GF-D8 (cell line): ENCODE results near the gene TMEM101.
"Not testable (repeated sequence)": the region's sequence is repeated elsewhere in the genome, so short reads cannot be mapped to it uniquely, and the experiment has no call there.

ENCODE experiments used
- DNase-seq: peaks from one replicate; lab custom pipeline; 2025; lab: John Stamatoyannopoulos, UW

Gene TMEM101

GRCh38 chr17:44014437-44015172 is at the start of gene TMEM101:
Gene TMEM101, minus strand, starts transcription at chr17:44014963. Its CDS starts 11 bp downstream, at chr17:44014952.
- peak; percentile 83 for DNase-seq

GRCh38 chr17:44063704-44064639 is 49.2 kb upstream of the TMEM101 start:
- no peak for DNase-seq

- no peak for DNase-seq
Measured at GRCh38 chr17:44062871-44063270, 48.1 kb upstream of the TMEM101 start.

- no peak for DNase-seq
Measured at GRCh38 chr17:44061446-44061845, 46.7 kb upstream of the TMEM101 start.

- DNase-seq: no peak
Measured at GRCh38 chr17:44059101-44059892, 44.5 kb upstream of the TMEM101 start.

GRCh38 chr17:44053125-44053872 is 38.5 kb upstream of the TMEM101 start:
- no peak for DNase-seq

- no peak for DNase-seq
Measured at GRCh38 chr17:44049294-44050060, 34.7 kb upstream of the TMEM101 start.

GRCh38 chr17:44046893-44047292 is 32.1 kb upstream of the TMEM101 start:
- DNase-seq: not testable (repeated sequence)

GRCh38 chr17:44045486-44045885 is 30.7 kb upstream of the TMEM101 start:
- no peak for DNase-seq

- DNase-seq: no peak
Measured at GRCh38 chr17:44044071-44044470, 29.3 kb upstream of the TMEM101 start.

- DNase-seq: no peak
Measured at GRCh38 chr17:44043272-44043696, 28.5 kb upstream of the TMEM101 start.

- DNase-seq: no peak
Measured at GRCh38 chr17:44039829-44040635, 25.3 kb upstream of the TMEM101 start.

- DNase-seq: no peak
Measured at GRCh38 chr17:44038604-44039011, 23.8 kb upstream of the TMEM101 start.

- DNase-seq: no peak
Measured at GRCh38 chr17:44037471-44037870, 22.7 kb upstream of the TMEM101 start.

GRCh38 chr17:44034688-44035087 is 19.9 kb upstream of the TMEM101 start:
- not testable (repeated sequence) for DNase-seq

- DNase-seq: no peak
Measured at GRCh38 chr17:44033861-44034408, 19.2 kb upstream of the TMEM101 start.

GRCh38 chr17:44030482-44030881 is 15.7 kb upstream of the TMEM101 start:
- no peak for DNase-seq

GRCh38 chr17:44029736-44030135 is 15.0 kb upstream of the TMEM101 start:
- DNase-seq: no peak

GRCh38 chr17:44024853-44025252 is 10.1 kb upstream of the TMEM101 start:
- no peak for DNase-seq
